ENCODE data around the gene ZNF836. TPM values are rescaled to one million over a fixed set of nuclear protein-coding genes. Genes with fewer than 3 reads are reported as not detected.

The ZNF836 gene
- total and polyA plus RNA-seq, 8 donors: 1.3 to 17.7 (median 3.7) TPM

DNA sequence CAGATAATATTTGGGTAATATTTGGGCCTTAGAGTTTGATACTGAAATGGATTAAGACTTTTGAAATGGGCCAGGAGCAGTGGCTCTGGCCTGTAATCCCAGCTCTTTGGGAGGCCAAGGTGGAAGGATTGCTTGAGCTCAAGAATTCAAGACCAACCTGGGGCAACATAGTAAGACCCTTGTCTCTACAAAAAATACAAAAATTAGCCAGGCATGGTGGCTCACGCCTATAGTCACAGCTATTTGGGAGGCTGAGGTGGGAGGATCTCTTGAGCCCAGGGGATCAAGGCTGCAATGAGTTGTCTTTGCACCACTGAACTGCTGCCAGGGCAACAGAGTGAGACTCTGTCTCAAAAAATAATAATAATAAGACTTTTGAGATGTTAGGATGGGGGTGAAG, 926 bp upstream of the ZNF836 start:
- Histone ChIP-seq H3K4me1 (peaks cover 12 to 26% (median 18%) of the 10 kb centered on the region in 4 donors), H3K9me3 (no peaks in the 10 kb centered on the region), H3K27ac (peak overlapping the region in 4 of 5 donors; percentile 82 to 91 (median 89)), H3K4me3 (peak overlapping the region in 2 of 4 donors; percentile 78 to 81), H3K36me3 (peaks cover 9 to 22% (median 20%) of the 10 kb centered on the region in 4 donors), H3K27me3 (no peaks in the 10 kb centered on the region)
- 88 to 100% (median 95%) methylated on average over 1 of the region's 1 CpG for WGBS, 5 donors
- DNase-seq: no peak
- TF ChIP-seq CTCF (IDR thresholded peaks at IDR 0.05) (no peak), POLR2AphosphoS5 (IDR thresholded peaks at IDR 0.05) (no peak), POLR2A (IDR thresholded peaks at IDR 0.05) (no peak), EP300 (IDR thresholded peaks at IDR 0.05) (no peak)
- intact Hi-C loops (cut with DNase I; ENCODE audit: low total_unique reads): no loop called here

GRCh38 chr19:52170863-52171320, 529 bp downstream of the ZNF836 start:
- TF ChIP-seq CTCF (IDR thresholded peaks at IDR 0.05) (no peak), EP300 (IDR thresholded peaks at IDR 0.05) (no peak), POLR2A (IDR thresholded peaks at IDR 0.05) (no peak), POLR2AphosphoS5 (IDR thresholded peaks at IDR 0.05) (no peak)
- Histone ChIP-seq H3K27ac (peak overlapping the region; percentile 76 to 91 (median 87)), H3K9me3 (no peaks in the 10 kb centered on the region), H3K36me3 (peaks cover 9 to 37% (median 33%) of the 10 kb centered on the region in 4 donors), H3K4me3 (peak overlapping the region; percentile 72 to 85 (median 80)), H3K27me3 (no peaks in the 10 kb centered on the region), H3K4me1 (peaks cover 12 to 26% (median 18%) of the 10 kb centered on the region in 4 donors)
- no peak for DNase-seq
- 0 to 1% (median 1%) methylated on average over 22 of the region's 22 CpGs for WGBS, 5 donors
- intact Hi-C loops (cut with DNase I; ENCODE audit: low total_unique reads): no loop called here

- TF ChIP-seq EP300 (IDR thresholded peaks at IDR 0.05) (no peak), POLR2A (IDR thresholded peaks at IDR 0.05) (no peak), CTCF (IDR thresholded peaks at IDR 0.05) (no peak), POLR2AphosphoS5 (IDR thresholded peaks at IDR 0.05) (no peak)
- Histone ChIP-seq H3K36me3 (peaks cover 9 to 43% (median 39%) of the 10 kb centered on the region in 4 donors), H3K4me3 (peak overlapping the region; percentile 72 to 85 (median 80)), H3K4me1 (peaks cover 12 to 26% (median 18%) of the 10 kb centered on the region in 4 donors), H3K27ac (peak overlapping the region in 4 of 5 donors; percentile 82 to 91 (median 89)), H3K9me3 (no peaks in the 10 kb centered on the region), H3K27me3 (no peaks in the 10 kb centered on the region)
- intact Hi-C loops (cut with DNase I; ENCODE audit: low total_unique reads): no loop called here
- 0 to 9% (median 6%) methylated on average over 5 of the region's 5 CpGs for WGBS, 5 donors
- peak in 1 of 2 donors; percentile 28 for DNase-seq
Observed at GRCh38 chr19:52170304-52170703, 1.1 kb downstream of the ZNF836 start.

GRCh38 chr19:52155596-52156359, 15.6 kb downstream of the ZNF836 start:
- Histone ChIP-seq H3K27ac (no peak overlapping the region), H3K36me3 (peaks cover 38 to 77% (median 65%) of the 10 kb centered on the region in 4 donors), H3K9me3 (peaks cover 32 to 100% (median 72%) of the 10 kb centered on the region in 4 donors), H3K27me3 (no peaks in the 10 kb centered on the region), H3K4me1 (no peaks in the 10 kb centered on the region), H3K4me3 (no peak overlapping the region)
- TF ChIP-seq POLR2AphosphoS5 (IDR thresholded peaks at IDR 0.05) (no peak), POLR2A (IDR thresholded peaks at IDR 0.05) (no peak), CTCF (IDR thresholded peaks at IDR 0.05) (no peak), EP300 (IDR thresholded peaks at IDR 0.05) (no peak)
- WGBS, 5 donors: 96 to 99% (median 98%) methylated on average over 15 of the region's 15 CpGs
- DNase-seq: no peak
- intact Hi-C loops (cut with DNase I; ENCODE audit: low total_unique reads): no loop called here
